HepG2 (cell line): ENCODE measurements around the gene CDK18. TPM values are rescaled to one million over a fixed set of nuclear protein-coding genes. Genes with fewer than 3 reads are reported as not detected.

Experiments
- ATF7 ChIP-seq, 2 experiments: fragments of 450-650 bp in 1 of 2; sonication (generic) in 1 of 2; formaldehyde crosslinking in 1 of 2; IDR thresholded peaks; 2 replicates each; pipeline versions ENCODE4 v1.4.0 to v1.6.1; 2016 to 2020; ENCODE audit warnings: antibody characterized with exemption in 1 of 2, mild to moderate bottlenecking in 1 of 2, missing genetic modification reagents in 1 of 2
- CBFB ChIP-seq: sonication (generic); formaldehyde crosslinking; IDR thresholded peaks from 2 replicates; pipeline ENCODE4 v1.4.0; 2020; ENCODE audit warnings: missing genetic modification reagents
- ETV5 ChIP-seq: IDR thresholded peaks from 2 replicates; pipeline ENCODE4 v1.6.1; 2018; ENCODE audit warnings: missing biosample characterization, missing genetic modification reagents, inconsistent platforms, borderline replicate concordance
- FOSL2 ChIP-seq: sonication (generic); formaldehyde crosslinking; IDR thresholded peaks from 2 replicates; pipeline ENCODE4 v1.4.0; 2020; ENCODE audit warnings: missing genetic modification reagents
- FOXP4 ChIP-seq: sonication (generic); formaldehyde crosslinking; IDR thresholded peaks from 2 replicates; pipeline ENCODE4 v1.4.0; 2020; ENCODE audit warnings: missing genetic modification reagents
- HINFP ChIP-seq: sonication (generic); formaldehyde crosslinking; IDR thresholded peaks from 2 replicates; pipeline ENCODE4 v1.4.0; 2020; ENCODE audit warnings: low read depth, mild to moderate bottlenecking, missing genetic modification reagents
- MIXL1 ChIP-seq: IDR thresholded peaks from 2 replicates; pipeline ENCODE4 v1.6.1; 2016
- NCOA2 ChIP-seq: sonication (generic); formaldehyde crosslinking; IDR thresholded peaks from 2 replicates; pipeline ENCODE4 v1.8.0; 2022; ENCODE audit warnings: inconsistent platforms
- NONO ChIP-seq, 2 experiments: fragments of 450-650 bp in 1 of 2; sonication (generic) in 1 of 2; formaldehyde crosslinking in 1 of 2; IDR thresholded peaks in 1 of 2; conservative IDR thresholded peaks in 1 of 2; 2 replicates each; pipeline versions ENCODE4 v1.6.1 to v1.8.0; 2017 to 2022; ENCODE audit warnings: mild to moderate bottlenecking in 1 of 2, missing genetic modification reagents in 1 of 2, moderate library complexity in 1 of 2
- PATZ1 ChIP-seq: sonication (generic); formaldehyde crosslinking; IDR thresholded peaks from 2 replicates; pipeline ENCODE4 v1.4.0; 2020; ENCODE audit warnings: missing genetic modification reagents
- PHF8 ChIP-seq: sonication (generic); formaldehyde crosslinking; IDR thresholded peaks from 2 replicates; pipeline ENCODE4 v1.5.0; 2020; ENCODE audit warnings: missing genetic modification reagents
- PITX1 ChIP-seq: sonication (generic); formaldehyde crosslinking; IDR thresholded peaks from 2 replicates; pipeline ENCODE4 v1.5.1; 2020; ENCODE audit warnings: mild to moderate bottlenecking, missing genetic modification reagents
- RARA ChIP-seq: IDR thresholded peaks from 2 replicates; pipeline ENCODE4 v1.6.1; 2016; ENCODE audit warnings: missing genetic modification reagents, missing compliant biosample characterization
- SNAI1 ChIP-seq: sonication (generic); formaldehyde crosslinking; IDR thresholded peaks from 2 replicates; pipeline ENCODE4 v1.5.0; 2020; ENCODE audit warnings: mild to moderate bottlenecking, missing genetic modification reagents, borderline replicate concordance
- SRF ChIP-seq: IDR thresholded peaks from 2 replicates; pipeline ENCODE4 v1.6.1; 2011; ENCODE audit warnings: mild to moderate bottlenecking, low read depth, low read length, moderate library complexity
- YEATS2 ChIP-seq: sonication (generic); formaldehyde crosslinking; IDR thresholded peaks from 2 replicates; pipeline ENCODE4 v1.4.0; 2020; ENCODE audit warnings: missing genetic modification reagents, borderline replicate concordance
- ZBTB38 ChIP-seq: sonication (generic); formaldehyde crosslinking; IDR thresholded peaks from 2 replicates; pipeline ENCODE4 v1.5.1; 2020; ENCODE audit warnings: mild to moderate bottlenecking, missing genetic modification reagents
- ZNF546 ChIP-seq: sonication (generic); formaldehyde crosslinking; conservative IDR thresholded peaks from 2 replicates; pipeline ENCODE4 v1.8.1; 2023; ENCODE audit warnings: mild to moderate bottlenecking, missing genetic modification reagents
- ZNF772 ChIP-seq: sonication (generic); formaldehyde crosslinking; IDR thresholded peaks from 2 replicates; pipeline ENCODE4 v1.5.0; 2020; ENCODE audit warnings: mild to moderate bottlenecking, missing genetic modification reagents
- polyA plus RNA-seq, 8 experiments: library from polyadenylated mRNA; depleted of rRNA in 3 of 8; stranded (reverse) in 7 of 8; unstranded in 1 of 8; fragments of >200 nt; fragmentation: Illumina TruSeq in 4 of 8; extraction: Trizol in 4 of 8; gene quantifications; 2 replicates each; pipeline versions ENCODE4 v1.2.1 to v1.2.3, GENCODE V29; 2011 to 2016; ENCODE audit warnings: low read depth in 4 of 8, missing spikeins in 1 of 8, mixed read lengths in 1 of 8; ENCODE audit not compliant: insufficient read depth in 1 of 8
- total RNA-seq, 5 experiments: library from RNA; depleted of rRNA; stranded (reverse); fragments of >200 nt; fragmentation: Illumina TruSeq; extraction: Trizol; gene quantifications; 2 replicates each; pipeline ENCODE4 v1.2.3, GENCODE V29; 2016; ENCODE audit warnings: low read depth in 1 of 5
- TF ChIP-seq, protein P1 (sequence below): sonication (generic); formaldehyde crosslinking; IDR thresholded peaks from 2 replicates; pipeline ENCODE4 v1.4.0; 2020; ENCODE audit warnings: mild to moderate bottlenecking, missing genetic modification reagents

The CDK18 gene
- total and polyA plus RNA-seq, 2 of the 13 experiments (the other 11 are each of a cell fraction or from before 2014, with no cell fraction given), result 6.4 to 38.8 TPM

DNA sequence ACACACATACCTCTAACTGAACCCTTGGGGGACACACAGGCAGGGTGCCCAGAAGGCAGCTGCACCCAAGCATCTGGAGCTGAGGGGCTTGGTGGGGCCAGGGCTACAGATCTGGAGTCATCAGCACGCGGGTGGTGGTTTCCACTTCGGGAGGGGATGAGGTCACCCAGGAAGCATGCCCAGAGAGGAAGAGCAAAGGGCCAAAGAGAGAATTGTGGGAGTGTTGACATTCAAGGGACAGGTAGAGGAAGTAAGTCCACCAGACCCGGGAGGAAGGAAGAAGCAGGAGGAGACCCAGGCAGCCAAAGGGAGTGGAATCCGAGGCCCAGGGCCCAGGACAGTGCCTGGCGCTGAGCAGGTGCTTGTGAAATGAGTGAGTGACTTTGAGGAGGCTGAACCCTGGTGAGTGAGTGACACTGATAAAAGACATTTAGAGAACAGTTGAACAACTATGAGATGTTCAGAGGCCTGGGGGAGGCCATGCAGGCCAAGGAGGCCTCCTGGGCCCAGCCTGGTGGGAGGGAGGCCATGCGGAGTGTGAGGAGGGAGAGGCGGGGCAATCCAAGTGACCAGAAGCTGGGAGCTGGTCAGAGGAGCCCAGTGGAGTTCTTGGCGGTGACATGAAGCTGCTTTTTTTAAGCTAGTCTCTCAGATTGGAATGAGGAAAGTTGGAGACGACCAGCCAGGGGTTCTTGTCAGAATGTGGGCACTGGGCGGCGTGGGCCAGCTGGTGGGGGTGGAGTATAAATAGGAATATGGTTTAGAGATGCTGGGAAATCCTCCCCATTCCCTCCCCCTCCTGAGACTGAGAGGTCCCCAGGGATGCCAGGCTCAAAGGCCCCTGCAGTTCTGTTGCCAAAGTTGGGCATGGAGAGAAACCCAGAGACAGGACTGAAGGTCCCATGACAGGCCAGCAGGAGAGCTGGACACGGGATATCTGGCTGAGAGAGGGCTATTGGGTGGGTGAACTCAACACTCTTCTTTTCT lies 7.9 kb downstream of the CDK18 start (continued):
- 0 out of 2 replicates have a peak, but pooled peaks have one; percentile 65 for TF ChIP-seq HINFP
- no peak for TF ChIP-seq SRF
- TF ChIP-seq SNAI1 (CRISPR knock-in tag), result no peak
- TF ChIP-seq PHF8 (CRISPR knock-in tag), result no peak
- TF ChIP-seq FOSL2 (CRISPR knock-in tag), result peak; percentile 35; the same call in 1 of the 2 replicates
- no peak for TF ChIP-seq MIXL1
- peak; percentile 43 for TF ChIP-seq FOXP4 (CRISPR knock-in tag)
- TF ChIP-seq, protein P1, sequence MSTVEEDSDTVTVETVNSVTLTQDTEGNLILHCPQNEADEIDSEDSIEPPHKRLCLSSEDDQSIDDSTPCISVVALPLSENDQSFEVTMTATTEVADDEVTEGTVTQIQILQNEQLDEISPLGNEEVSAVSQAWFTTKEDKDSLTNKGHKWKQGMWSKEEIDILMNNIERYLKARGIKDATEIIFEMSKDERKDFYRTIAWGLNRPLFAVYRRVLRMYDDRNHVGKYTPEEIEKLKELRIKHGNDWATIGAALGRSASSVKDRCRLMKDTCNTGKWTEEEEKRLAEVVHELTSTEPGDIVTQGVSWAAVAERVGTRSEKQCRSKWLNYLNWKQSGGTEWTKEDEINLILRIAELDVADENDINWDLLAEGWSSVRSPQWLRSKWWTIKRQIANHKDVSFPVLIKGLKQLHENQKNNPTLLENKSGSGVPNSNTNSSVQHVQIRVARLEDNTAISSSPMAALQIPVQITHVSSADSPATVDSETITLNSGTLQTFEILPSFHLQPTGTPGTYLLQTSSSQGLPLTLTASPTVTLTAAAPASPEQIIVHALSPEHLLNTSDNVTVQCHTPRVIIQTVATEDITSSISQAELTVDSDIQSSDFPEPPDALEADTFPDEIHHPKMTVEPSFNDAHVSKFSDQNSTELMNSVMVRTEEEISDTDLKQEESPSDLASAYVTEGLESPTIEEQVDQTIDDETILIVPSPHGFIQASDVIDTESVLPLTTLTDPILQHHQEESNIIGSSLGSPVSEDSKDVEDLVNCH, result no peak
- peak; percentile 41; the same call in 1 of the 2 replicates for TF ChIP-seq RARA
- peak; percentile 75; the same call in 1 of the 2 replicates for TF ChIP-seq ZBTB38
- TF ChIP-seq NONO (IDR thresholded peaks at IDR 0.05), result no peak
- TF ChIP-seq NONO (CRISPR knock-in tag; conservative IDR thresholded peaks at IDR 0.05), result no peak; the same call in 1 of the 2 replicates
- peak; percentile 16; the same call in 1 of the 2 replicates for TF ChIP-seq NCOA2 (CRISPR knock-in tag)
- TF ChIP-seq PATZ1, result peak; percentile 33
- peak; percentile 73; the same call in 1 of the 2 replicates for TF ChIP-seq ETV5 (CRISPR knock-in tag)
- no peak for TF ChIP-seq YEATS2 (CRISPR knock-in tag)
- TF ChIP-seq ATF7 (IDR thresholded peaks at IDR 0.05), result peak; percentile 51
- TF ChIP-seq ATF7 (CRISPR knock-in tag; IDR thresholded peaks at IDR 0.05), result peak; percentile 88
- peak; percentile 62; the same call in 1 of the 2 replicates for TF ChIP-seq ZNF772
- TF ChIP-seq ZNF546 (CRISPR knock-in tag), result no peak
- 0 out of 2 replicates have a peak, but pooled peaks have one; percentile 11 for TF ChIP-seq PITX1
- TF ChIP-seq CBFB (CRISPR knock-in tag), result no peak
